Lower leg skin (tissue), 4 donors: ENCODE results near the gene ROBO1. TPM values are rescaled to one million over a fixed set of nuclear protein-coding genes. Genes with fewer than 3 reads are reported as not detected.
"Not testable (repeated sequence)": the region's sequence is repeated elsewhere in the genome, so short reads cannot be mapped to it uniquely, and the experiment has no call there.

Source experiments
- DNase-seq, 2 donors: peaks; one replicate each; pipeline ENCODE4 v3.0.0-alpha.2; 2019; ENCODE audit warnings: low spot score in 2 of 2
- H3K4me3 ChIP-seq: fragments of 200-600 bp; sonication (generic); 2 replicates; pipeline ENCODE4 v1.5.1; 2017; ENCODE audit warnings: mild to moderate bottlenecking, low read depth; ENCODE audit not compliant: poor library complexity, severe bottlenecking
- POLR2A ChIP-seq, 2 donors: fragments of 450-650 bp; IDR thresholded peaks; one replicate each; pipeline ENCODE4 v1.6.1; 2016 to 2017; ENCODE audit warnings: antibody characterized with exemption in 2 of 2, mild to moderate bottlenecking in 1 of 2, moderate library complexity in 1 of 2
- WGBS, 2 donors: methylation state at CpG; one replicate each; pipeline ENCODE4 v1.1.5; 2018; 5-methylcytosine and 5-hydroxymethylcytosine counted together
- intact Hi-C: fragments of 100-400 bp; cut with DNase I; formaldehyde crosslinking; loops from one replicate; pipeline ENCODE4 v1.15.0; 2023; ENCODE audit warnings: low total_unique reads
- total RNA-seq, 4 donors: library from RNA; depleted of rRNA; stranded (reverse); fragments of >200 nt; gene quantifications; one replicate each; pipeline ENCODE4 v1.1.0, GENCODE V29; 2016
- TF ChIP-seq, protein P1 (sequence below), 3 donors: fragments of 450-650 bp; IDR thresholded peaks; one replicate each; pipeline ENCODE4 v1.5.1; 2016; ENCODE audit warnings: antibody characterized with exemption in 3 of 3, mild to moderate bottlenecking in 3 of 3, moderate library complexity in 2 of 3

The ROBO1 gene
- total RNA-seq, 4 donors from 2014 or later: 26.3 to 60.0 (median 51.0) TPM

DNA sequence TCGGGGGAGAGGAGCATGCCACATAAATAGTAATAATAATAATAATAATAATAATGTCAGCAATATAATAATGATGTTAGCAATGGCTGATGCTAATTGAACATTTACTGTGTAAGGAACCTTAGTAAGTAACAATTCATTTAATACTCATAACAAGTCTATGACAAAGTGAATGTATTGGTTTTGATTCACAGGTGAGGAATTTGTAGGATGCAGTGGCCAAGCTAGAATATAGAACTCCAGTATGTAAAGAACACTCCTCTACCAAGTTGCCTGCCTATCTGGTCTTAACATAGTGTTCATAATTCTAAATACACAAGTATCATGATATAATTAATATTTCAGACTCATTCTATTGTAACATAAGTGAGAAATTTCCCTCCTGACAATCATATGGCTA, 1016.5 kb downstream of the ROBO1 start:
- DNase-seq: no peak
- intact Hi-C loops: no loop called here
- no peak overlapping the region for H3K4me3 ChIP-seq
- TF ChIP-seq, protein P1, sequence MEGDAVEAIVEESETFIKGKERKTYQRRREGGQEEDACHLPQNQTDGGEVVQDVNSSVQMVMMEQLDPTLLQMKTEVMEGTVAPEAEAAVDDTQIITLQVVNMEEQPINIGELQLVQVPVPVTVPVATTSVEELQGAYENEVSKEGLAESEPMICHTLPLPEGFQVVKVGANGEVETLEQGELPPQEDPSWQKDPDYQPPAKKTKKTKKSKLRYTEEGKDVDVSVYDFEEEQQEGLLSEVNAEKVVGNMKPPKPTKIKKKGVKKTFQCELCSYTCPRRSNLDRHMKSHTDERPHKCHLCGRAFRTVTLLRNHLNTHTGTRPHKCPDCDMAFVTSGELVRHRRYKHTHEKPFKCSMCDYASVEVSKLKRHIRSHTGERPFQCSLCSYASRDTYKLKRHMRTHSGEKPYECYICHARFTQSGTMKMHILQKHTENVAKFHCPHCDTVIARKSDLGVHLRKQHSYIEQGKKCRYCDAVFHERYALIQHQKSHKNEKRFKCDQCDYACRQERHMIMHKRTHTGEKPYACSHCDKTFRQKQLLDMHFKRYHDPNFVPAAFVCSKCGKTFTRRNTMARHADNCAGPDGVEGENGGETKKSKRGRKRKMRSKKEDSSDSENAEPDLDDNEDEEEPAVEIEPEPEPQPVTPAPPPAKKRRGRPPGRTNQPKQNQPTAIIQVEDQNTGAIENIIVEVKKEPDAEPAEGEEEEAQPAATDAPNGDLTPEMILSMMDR (IDR thresholded peaks at IDR 0.05): no peak
- no peak for TF ChIP-seq POLR2A (IDR thresholded peaks at IDR 0.05)
- WGBS, 2 donors: 85% methylated on average over 1 of the region's 1 CpG

DNA sequence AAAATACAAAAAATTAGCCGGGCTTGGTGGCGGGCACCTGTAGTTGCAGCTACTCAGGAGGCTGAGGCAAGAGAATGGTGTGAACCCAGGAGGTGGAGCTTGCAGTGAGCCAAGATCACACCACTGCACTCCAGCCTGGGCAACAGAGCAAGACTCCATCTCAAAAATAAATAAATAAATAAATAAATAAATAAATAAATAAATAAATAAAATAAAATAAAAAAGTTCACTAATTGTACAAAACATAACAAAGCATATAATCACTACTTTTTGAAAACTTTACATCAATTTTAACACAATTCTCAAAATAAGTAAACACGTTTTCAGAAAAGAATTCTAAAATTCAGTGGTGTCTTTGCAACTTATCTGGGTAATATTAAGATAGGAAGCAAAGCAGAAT, 1017.5 kb downstream of the ROBO1 start:
- intact Hi-C loops, H3K4me3 ChIP-seq, DNase-seq: not testable (repeated sequence)
- WGBS, 2 donors: 63 to 79% methylated on average over 3 of the region's 3 CpGs

DNA sequence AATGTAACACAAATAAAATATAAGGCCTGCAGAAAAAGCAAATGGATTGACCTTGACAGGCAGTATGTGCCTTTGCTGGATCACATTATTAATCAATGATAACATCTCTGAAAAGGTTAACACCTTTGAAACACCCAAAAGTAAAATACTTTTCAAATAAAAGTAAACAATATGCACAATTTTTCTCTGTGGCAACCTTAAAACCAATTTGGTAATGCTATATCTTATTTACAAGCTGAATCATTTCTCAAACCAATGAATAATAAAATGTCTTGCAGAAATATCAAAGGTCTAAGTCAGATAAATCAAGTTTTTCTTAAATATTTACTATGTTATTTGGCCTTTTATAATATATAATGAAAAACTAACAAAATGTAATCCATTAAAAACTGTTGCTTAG, 1018.7 kb downstream of the ROBO1 start:
- DNase-seq: no peak
- intact Hi-C loops: no loop called here
- H3K4me3 ChIP-seq: no peak overlapping the region
- no peak for TF ChIP-seq POLR2A (IDR thresholded peaks at IDR 0.05)
- TF ChIP-seq, protein P1 (IDR thresholded peaks at IDR 0.05): no peak

DNA sequence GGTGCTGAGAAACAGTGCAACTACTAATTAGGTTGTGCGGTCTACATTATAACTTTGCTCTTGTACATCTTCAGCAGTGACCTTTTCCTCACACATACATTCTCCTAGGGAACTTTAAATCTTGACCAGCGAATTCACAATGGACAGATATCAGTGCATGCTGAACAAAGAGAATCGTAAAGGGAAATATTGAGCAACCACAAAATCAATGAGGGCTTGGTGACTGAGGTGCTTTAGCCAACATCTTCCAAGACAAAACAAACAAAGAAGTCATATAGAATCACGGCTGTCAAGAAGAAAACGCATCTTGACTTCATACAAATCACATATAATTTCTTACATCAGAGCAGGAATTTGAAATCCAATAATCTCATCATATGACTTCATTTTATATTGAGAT, 1022.0 kb downstream of the ROBO1 start:
- TF ChIP-seq, protein P1 (IDR thresholded peaks at IDR 0.05): no peak

DNA sequence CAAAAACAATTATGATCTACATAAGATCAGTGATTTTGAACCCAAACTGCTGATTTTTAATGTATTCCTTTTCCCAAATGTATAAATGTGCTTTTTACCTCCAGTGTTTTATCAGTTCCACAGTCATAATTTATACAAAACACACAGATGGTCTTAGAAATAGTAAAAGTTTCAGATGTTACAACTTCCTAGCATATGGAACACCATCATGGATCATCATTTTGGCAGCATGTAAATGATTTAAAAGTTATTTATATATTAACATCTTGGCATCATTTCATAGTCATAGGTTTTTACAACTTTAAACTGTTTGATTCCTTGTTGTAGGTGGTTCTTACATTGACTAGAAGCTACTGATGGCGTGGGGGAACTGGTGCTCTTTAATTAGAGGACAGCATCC, 1025.3 kb downstream of the ROBO1 start:
- TF ChIP-seq, protein P1 (IDR thresholded peaks at IDR 0.05): no peak
- TF ChIP-seq POLR2A (IDR thresholded peaks at IDR 0.05): no peak
- WGBS, 2 donors: 80 to 91% methylated on average over 1 of the region's 1 CpG

More for the DNA sequence above, 1022.0 kb downstream of the ROBO1 start:
- no peak for DNase-seq
- no peak overlapping the region for H3K4me3 ChIP-seq
- WGBS, 2 donors: 94 to 96% methylated on average over 5 of the region's 5 CpGs
- intact Hi-C loops: no loop called here

DNA sequence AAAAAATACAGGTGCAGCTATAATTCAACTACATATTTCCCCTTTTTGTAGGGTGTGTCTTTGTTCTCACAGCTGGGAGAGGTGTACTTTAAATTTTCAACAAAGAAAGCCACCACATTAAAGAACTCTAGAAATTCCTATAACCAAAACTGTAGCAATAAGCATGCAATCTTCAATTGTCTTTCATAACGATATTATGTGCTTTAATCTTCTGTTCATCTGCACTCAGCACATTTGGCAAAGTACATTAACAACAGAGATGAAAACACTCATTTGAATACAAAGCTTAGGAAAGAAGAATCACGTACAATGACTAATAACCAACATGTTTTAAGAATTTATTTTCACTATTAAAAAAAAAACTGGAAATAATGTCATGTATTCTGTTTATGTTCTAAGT, 1025.8 kb downstream of the ROBO1 start:
- no peak overlapping the region for H3K4me3 ChIP-seq
- no peak for DNase-seq
- intact Hi-C loops: no loop called here
- TF ChIP-seq, protein P1 (IDR thresholded peaks at IDR 0.05): no peak
- 30 to 38% methylated on average over 2 of the region's 2 CpGs for WGBS, 2 donors

More for the DNA sequence above, 1025.3 kb downstream of the ROBO1 start:
- intact Hi-C loops: no loop called here
- no peak for DNase-seq
- no peak overlapping the region for H3K4me3 ChIP-seq
